GM10266 (cell line): ENCODE results near the gene POLR1D.

Experiments used
- DNase-seq: peaks from one replicate; pipeline ENCODE4 v3.0.0; 2012; ENCODE audit errors: extremely low spot score
- TF ChIP-seq, protein P1 (sequence below): IDR thresholded peaks from 2 replicates; pipeline ENCODE4 v1.5.1; 2012; ENCODE audit warnings: mild to moderate bottlenecking, low read depth; ENCODE audit not compliant: control insufficient read depth, insufficient read depth; ENCODE audit errors: missing control alignments

POLR1D gene

DNA sequence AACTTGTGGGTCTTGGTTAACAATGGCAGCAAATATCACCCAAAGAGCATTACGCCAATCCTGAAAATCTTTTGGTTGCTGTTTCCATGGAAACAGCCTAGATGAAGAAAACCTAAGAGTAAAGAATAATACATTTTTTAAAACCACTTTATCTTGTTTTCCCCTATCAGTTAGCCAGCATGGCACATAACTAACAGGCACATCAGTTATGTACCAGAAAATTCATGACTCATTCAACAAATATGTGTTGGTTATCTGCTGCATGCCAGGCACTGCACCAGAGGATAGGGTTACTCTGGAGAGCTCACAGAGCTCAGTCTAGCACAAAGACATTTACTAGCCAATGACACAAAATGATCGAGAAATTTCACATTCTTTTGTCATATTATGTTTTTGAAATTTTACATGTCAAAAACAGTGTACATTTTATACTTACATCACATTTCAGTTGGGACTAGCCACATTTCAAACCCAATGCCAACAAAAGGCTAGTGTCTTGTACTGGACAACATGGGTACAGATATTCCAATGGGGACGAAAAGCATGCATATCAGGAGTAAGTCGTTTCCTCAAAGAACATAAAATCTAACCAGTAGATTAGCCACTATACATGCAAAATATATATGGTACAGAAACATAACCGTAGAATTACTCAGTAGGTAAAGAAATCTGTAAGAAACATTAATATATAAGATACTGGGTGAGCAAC is 21.7 kb upstream of the POLR1D start:
- DNase-seq: no peak

DNA sequence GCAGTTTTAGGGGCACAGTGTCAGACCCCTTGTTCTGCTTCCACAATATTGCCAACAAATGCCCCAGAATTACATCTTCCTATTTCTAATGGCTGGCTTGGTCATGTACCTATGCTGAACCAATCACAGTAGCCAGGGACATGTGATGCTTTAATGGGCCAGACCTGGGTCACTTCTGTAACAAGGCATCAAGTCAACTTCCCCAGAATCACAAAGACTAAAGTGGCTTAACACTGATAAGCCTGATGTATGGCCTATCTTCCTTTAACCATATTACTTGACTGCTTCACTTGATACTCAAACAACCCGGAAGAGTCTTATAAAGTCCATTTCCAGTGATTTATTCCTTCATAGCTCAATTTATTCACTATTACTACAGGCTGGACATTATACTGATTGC is 21.0 kb upstream of the POLR1D start:
- TF ChIP-seq, protein P1, sequence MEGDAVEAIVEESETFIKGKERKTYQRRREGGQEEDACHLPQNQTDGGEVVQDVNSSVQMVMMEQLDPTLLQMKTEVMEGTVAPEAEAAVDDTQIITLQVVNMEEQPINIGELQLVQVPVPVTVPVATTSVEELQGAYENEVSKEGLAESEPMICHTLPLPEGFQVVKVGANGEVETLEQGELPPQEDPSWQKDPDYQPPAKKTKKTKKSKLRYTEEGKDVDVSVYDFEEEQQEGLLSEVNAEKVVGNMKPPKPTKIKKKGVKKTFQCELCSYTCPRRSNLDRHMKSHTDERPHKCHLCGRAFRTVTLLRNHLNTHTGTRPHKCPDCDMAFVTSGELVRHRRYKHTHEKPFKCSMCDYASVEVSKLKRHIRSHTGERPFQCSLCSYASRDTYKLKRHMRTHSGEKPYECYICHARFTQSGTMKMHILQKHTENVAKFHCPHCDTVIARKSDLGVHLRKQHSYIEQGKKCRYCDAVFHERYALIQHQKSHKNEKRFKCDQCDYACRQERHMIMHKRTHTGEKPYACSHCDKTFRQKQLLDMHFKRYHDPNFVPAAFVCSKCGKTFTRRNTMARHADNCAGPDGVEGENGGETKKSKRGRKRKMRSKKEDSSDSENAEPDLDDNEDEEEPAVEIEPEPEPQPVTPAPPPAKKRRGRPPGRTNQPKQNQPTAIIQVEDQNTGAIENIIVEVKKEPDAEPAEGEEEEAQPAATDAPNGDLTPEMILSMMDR: no peak
- no peak for DNase-seq

More for the DNA sequence above, 21.7 kb upstream of the POLR1D start:
- TF ChIP-seq, protein P1: no peak

DNA sequence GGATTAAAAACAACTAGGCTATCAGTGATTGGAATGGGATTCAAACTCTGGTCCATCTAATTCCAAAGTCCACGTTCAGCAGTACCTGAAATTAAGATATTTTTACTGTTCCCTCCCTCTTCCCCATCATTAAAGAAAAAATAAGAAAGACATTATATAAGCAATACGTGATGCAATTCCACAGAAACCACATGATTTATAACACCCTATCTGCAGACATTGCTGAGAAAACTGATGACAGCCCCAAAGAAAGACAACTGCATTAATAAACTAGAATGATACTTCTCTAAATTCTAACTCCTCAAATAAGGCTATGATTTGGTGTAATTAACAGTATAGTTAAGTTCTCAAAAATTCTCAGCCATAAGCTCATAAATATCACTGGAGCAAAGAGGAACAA is 20.5 kb upstream of the POLR1D start:
- TF ChIP-seq, protein P1: no peak
- DNase-seq: no peak

- DNase-seq: no peak
- TF ChIP-seq, protein P1: no peak
Observed at GRCh38 chr13:27601803-27602202, 19.9 kb upstream of the POLR1D start.

DNA sequence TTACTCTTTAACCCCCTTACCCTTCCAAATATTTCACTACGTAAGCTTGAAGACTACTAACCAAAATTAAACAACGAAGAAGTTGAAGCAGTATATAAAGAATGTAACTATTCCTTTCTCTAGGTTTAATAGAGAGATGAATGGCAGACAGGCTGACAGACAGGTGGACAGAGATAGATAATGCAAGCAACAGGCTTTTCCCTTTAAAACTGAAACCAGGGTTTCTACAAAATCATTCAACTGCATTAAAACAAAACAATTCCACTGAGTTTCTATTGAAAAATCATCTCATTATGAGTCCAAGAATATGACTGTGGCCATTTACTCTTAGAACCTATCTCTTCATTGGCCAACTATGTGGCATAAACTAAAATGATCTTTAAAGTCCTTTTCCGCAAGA is 16.6 kb upstream of the POLR1D start:
- TF ChIP-seq, protein P1: no peak
- DNase-seq: no peak

DNA sequence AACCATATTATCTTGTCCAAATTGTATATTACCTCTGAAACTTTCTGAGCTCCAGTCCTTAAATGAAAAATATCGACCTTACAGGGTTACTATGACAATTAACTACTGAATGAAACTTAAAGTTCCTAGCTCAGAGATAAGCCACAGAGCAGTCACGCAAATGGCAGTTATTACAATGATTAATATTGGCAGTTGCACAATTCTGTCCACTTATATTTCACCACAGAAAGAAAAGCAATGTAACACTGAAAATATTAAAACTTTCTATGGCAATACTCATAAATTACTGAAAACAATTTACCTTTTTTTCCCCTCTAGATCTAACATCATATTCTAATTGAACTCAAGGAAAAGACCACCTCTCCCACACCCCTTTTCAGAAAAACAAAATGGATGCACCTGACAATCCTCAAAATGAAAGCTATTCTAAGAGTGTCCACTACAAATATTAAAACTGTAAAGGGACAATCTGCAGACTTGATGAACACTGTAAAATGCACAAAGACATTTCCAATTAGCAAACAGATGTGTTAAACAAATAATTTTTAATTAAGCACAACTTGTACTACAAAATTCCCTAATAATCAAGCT is 16.0 kb upstream of the POLR1D start:
- no peak for DNase-seq
- TF ChIP-seq, protein P1: no peak

GRCh38 chr13:27607125-27607524 is 14.6 kb upstream of the POLR1D start:
- no peak for DNase-seq
- TF ChIP-seq, protein P1: no peak
